ENCODE data around the gene TEDC2.

Gene TEDC2

GRCh38 chr16:2480948-2481347, 21.0 kb downstream of the TEDC2 start:
- DNase-seq: no peak

DNA sequence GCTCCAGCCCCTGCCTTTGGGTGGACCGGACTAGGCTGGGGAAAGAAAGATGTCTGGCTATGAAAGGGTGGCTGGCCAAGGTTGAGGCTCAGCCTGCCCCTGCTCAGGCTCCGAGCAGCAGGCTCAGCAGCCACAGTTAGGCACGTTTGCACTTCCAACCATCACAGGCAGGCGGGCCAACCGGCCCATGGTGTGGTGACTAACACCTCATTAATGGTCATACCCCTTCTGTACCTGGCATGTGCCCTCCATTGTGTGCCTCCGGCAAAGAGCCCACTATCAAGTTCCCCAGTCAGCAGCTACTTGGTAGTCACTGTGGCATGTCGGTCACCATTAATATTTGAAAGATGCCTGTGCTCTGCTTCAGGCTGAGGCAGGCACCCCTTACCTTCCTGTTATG, 21.8 kb downstream of the TEDC2 start:
- no peak for DNase-seq

- DNase-seq: no peak
Observed at GRCh38 chr16:2482249-2482648, 22.3 kb downstream of the TEDC2 start.

GRCh38 chr16:2482708-2483534, 23.0 kb downstream of the TEDC2 start:
- DNase-seq: peak; percentile 37 to 81

GRCh38 chr16:2483939-2484897, 24.3 kb downstream of the TEDC2 start:
- DNase-seq: no peak

DNA sequence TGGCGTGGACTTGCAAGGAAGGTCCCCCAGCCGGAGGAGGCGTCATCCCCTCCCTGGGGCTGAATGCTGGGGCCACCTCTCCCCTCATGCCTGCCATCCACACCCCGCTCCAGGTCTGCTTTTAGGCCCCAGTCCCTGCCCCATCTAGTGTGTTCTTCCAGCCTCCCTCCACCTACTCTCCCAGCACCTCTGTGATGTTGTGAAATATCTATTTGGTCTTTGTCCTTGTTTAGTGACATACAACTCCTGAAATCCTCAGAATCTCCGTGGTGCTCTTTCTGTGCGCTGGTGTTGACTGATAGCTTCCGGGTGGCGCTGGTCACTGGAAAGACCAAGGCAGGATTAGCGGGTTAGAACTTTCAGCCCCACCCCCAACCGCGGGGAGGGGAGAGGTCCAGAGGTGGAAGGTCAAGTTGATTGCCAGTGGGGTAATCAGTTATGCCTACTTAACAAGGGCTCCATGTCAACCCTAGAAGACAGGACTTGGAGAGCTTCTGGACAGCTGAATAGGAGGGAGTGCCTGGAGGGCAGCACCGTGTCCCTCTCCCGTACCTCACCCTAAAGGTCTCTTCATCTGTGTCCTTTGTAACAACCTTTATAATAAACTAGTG, 25.1 kb downstream of the TEDC2 start:
- DNase-seq: no peak

DNA sequence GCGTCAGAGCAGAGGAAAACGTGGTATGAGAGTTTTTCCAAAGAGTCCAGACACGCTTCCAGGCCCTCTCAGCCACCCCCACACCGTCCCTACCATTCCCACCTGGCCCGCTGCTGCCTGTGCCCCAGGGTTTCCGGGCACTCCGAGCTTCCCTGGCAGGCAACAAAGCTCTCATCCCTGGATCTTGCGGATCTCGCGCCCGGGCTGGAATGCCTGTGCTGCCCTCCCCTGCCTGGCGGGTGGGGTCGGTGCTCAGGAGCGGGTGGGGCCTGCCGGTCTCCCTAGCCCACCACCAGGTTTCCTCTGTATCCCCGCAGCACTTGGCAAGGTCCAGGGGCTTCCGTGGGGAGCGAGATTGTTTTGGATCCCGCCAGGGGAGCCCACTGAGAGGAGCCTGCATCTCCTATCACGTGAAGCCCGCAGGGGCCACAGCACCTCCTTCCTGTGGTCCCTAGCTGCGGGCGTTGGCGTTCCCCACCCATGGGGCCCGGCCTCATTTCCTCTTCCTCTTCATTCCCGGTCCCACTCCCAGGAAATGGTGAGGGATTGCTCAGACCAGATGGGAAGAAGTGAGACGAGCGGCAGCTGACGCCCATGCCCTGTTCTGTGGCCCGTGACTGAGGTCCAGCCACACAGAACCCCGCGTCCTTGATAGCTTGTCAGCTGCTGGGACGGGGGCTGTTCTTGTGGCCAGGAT, 26.1 kb downstream of the TEDC2 start:
- DNase-seq: no peak

GRCh38 chr16:2486645-2487516, 27.0 kb downstream of the TEDC2 start:
- DNase-seq: no peak

- no peak for DNase-seq
Observed at GRCh38 chr16:2487517-2487842, 27.6 kb downstream of the TEDC2 start.

DNA sequence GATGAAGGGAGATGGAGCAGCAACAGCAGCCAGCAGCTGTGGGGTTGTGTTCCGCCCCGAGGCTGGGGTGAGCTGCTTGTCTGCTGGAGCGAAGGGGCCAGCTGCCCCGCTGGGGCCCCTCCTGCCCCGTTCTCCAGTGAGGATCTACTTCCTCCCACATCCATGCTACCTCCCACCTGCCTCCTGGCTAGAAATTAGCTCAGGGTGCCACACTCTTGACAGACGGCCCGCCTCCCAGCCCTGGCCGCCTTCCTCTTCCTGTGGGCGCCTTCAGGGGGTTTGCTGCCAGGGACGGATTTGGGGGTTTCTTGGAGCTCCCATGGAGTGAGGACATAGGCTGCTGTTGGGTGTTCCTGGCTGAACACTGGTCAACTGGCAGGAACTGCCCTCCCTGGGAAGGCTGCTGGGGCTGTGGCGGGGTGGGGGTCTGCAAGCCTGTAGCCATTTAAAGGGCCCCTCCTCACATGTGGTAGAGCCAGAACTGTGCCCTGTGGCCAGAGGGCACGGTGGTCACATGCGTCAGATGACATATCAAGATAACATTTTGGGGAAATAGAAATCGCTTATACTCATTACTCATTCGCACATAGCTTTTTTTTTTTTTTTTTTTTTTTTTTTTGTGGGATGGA, 28.1 kb downstream of the TEDC2 start:
- no peak for DNase-seq

- DNase-seq: no peak
Observed at GRCh38 chr16:2489581-2489980, 29.7 kb downstream of the TEDC2 start.

- DNase-seq: no peak
Observed at GRCh38 chr16:2490190-2491105, 30.5 kb downstream of the TEDC2 start.

DNA sequence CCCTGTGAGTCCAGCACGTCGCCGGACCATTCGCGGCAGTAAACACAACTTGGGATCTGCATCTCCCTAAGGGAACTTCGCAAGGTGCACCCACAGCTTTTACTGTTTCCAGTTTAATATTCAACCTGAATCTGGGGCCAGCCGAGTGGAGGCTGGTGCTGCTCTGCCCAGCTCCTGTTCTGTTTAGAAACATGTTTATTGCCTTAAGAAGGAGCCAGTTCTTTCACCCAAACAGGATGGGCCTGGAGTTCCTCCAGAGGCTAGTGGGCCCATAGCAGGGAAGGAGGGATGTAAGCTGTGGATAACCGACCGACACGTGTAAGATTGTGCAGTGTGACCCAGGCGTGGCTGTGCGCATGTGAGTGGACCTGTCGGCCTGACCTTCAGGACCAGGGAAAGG, 32.4 kb downstream of the TEDC2 start:
- no peak for DNase-seq

GRCh38 chr16:2493605-2494004, 33.7 kb downstream of the TEDC2 start:
- DNase-seq: no peak

GRCh38 chr16:2494616-2495015, 34.7 kb downstream of the TEDC2 start:
- DNase-seq: no peak

- DNase-seq: no peak
Observed at GRCh38 chr16:2495041-2495440, 35.1 kb downstream of the TEDC2 start.

GRCh38 chr16:2496223-2497115, 36.6 kb downstream of the TEDC2 start:
- no peak for DNase-seq

DNA sequence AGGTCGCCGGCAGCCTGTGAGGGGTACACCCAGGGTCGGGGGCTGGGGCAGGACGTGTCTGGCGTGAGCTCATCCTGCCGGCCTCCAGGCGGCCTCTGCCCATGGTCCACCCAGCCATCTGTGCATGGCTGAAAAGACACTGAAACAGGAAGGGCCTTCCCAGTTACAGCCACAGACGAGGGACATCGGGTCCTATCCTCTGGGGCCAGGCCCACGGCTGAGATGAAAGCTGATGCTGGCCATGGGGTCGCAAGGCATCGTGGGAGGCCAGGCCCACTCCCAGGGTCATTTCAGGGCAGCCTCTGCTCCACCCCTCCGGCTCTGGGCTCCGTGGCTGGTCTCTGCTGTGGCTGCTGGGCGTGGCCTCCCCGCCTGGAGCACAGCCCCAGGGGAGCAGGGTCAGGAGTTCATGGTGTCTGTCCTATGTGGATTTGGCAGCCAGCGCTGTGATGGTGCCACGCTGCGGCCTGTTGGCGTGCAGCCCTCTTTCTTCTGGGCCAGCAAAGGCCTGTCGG, 37.3 kb downstream of the TEDC2 start:
- DNase-seq: peak in 1 of 2 experiments; percentile 23

Measured in NCI-H446 (cell line).